Ureter (tissue), 1 donor: ENCODE data around the gene ENOX1. TPM values are rescaled to one million over a fixed set of nuclear protein-coding genes. Genes with fewer than 3 reads are reported as not detected.

ENCODE experiments used
- total RNA-seq: library from RNA; stranded (reverse); gene quantifications from one replicate; pipeline ENCODE4 v1.2.4, GENCODE V29; 2023
- donor health status: DM: yes; HTN: yes; CAD: no.

ENOX1 gene
- total RNA-seq, 1 donor from 2014 or later: 7.1 TPM

Other genes with a start within 250 kb of the ENOX1 start
- 22.3 TPM for gene CCDC122, start 92.8 kb upstream of the ENOX1 start, total RNA-seq
- 10.4 TPM for gene LACC1, start 92.9 kb upstream of the ENOX1 start, total RNA-seq